GM06990 (cell line): ENCODE results near the gene AQP5.

Experiments
- DNase-seq: peaks from one replicate; pipeline ENCODE4 v3.0.0-alpha.2; 2011; ENCODE audit not compliant: insufficient read length; ENCODE audit errors: extremely low read depth
- H3K27me3 ChIP-seq: replicated peaks from 2 replicates; pipeline ENCODE4 v1.6.0; 2011; ENCODE audit warnings: low read length; ENCODE audit not compliant: control insufficient read depth, insufficient read depth
- H3K36me3 ChIP-seq: 2 replicates; pipeline ENCODE4 v1.5.1; 2011; ENCODE audit warnings: low read length; ENCODE audit not compliant: control insufficient read depth, insufficient read depth
- H3K4me3 ChIP-seq: replicated peaks from 2 replicates; pipeline ENCODE4 v1.5.1; 2011; ENCODE audit warnings: low read depth, mild to moderate bottlenecking, control low read depth, low read length
- TF ChIP-seq, protein P1 (sequence below): IDR thresholded peaks from 2 replicates; pipeline ENCODE4 v1.5.1; 2011; ENCODE audit warnings: low read length, control low read depth, mild to moderate bottlenecking, inconsistent platforms; ENCODE audit not compliant: insufficient read depth, poor library complexity, severe bottlenecking

AQP5 gene

DNA sequence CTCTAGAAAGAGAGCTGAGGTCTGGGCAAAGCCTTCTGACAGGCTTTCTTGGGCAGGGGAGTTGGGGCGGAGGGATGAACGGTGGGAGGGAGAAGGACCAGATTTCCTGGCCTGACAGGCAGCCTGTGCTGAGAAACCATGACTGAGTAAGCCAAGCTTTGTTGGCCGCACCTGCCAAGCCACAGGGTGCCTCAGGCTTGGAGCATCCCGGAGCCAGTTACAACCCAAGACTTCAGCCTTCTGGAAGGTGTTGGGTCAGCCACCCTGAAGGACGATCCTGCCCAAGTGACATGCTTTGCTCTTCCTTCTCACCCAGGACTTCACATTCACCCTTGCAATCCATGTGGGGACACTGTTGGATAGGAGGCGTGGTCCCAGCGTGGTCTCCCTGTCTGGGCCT, 32.1 kb upstream of the AQP5 start:
- H3K4me3 ChIP-seq = no peak overlapping the region
- no peaks in the 10 kb centered on the region for H3K36me3 ChIP-seq
- H3K27me3 ChIP-seq = no peaks in the 10 kb centered on the region
- TF ChIP-seq, protein P1, sequence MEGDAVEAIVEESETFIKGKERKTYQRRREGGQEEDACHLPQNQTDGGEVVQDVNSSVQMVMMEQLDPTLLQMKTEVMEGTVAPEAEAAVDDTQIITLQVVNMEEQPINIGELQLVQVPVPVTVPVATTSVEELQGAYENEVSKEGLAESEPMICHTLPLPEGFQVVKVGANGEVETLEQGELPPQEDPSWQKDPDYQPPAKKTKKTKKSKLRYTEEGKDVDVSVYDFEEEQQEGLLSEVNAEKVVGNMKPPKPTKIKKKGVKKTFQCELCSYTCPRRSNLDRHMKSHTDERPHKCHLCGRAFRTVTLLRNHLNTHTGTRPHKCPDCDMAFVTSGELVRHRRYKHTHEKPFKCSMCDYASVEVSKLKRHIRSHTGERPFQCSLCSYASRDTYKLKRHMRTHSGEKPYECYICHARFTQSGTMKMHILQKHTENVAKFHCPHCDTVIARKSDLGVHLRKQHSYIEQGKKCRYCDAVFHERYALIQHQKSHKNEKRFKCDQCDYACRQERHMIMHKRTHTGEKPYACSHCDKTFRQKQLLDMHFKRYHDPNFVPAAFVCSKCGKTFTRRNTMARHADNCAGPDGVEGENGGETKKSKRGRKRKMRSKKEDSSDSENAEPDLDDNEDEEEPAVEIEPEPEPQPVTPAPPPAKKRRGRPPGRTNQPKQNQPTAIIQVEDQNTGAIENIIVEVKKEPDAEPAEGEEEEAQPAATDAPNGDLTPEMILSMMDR = no peak
- DNase-seq = no peak

DNA sequence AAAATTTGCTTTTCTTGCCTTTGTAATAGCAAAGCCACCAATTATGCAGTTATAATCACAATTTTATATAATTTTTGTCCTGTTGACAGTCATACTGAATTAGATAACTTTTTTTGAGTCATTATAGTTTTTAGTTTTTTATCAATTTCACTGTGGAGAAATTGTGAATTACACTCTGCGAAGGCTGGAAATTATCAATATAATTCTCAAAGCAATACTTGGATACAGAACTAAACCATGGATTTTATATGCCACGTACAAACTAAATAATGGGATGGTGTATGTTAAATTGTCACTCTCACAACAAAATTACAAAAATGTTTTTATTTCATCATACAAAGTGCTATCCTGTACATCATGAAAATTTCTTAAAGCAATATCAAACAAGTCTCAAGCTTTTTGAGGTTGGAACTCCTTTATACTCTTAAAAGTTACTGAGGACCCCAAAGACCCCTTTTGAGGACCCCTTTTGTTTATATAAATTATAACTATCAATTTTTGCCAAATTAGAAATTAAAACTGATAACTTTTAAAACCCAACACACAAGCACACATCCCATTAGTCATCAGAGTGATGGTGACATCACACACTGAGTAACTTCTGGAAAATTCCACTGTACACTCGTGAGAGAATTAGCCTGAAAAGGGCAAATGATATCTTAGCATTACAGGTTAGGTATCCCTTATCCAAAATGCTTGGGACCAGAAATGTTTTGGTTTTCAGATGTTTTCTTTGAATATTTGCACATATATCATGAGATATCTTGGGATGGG, 31.0 kb upstream of the AQP5 start:
- no peak for DNase-seq
- Histone ChIP-seq H3K27me3 (no peaks in the 10 kb centered on the region), H3K36me3 (no peaks in the 10 kb centered on the region), H3K4me3 (no peak overlapping the region)
- TF ChIP-seq, protein P1 = no peak

GRCh38 chr12:49932023-49932422, 29.6 kb upstream of the AQP5 start:
- TF ChIP-seq, protein P1 = no peak
- DNase-seq = no peak
- H3K4me3 ChIP-seq = no peak overlapping the region
- no peaks in the 10 kb centered on the region for H3K27me3 ChIP-seq
- no peaks in the 10 kb centered on the region for H3K36me3 ChIP-seq

GRCh38 chr12:49932533-49933130, 29.0 kb upstream of the AQP5 start:
- no peak for DNase-seq
- no peaks in the 10 kb centered on the region for H3K36me3 ChIP-seq
- TF ChIP-seq, protein P1 = no peak
- H3K4me3 ChIP-seq = no peak overlapping the region
- H3K27me3 ChIP-seq = no peaks in the 10 kb centered on the region

DNA sequence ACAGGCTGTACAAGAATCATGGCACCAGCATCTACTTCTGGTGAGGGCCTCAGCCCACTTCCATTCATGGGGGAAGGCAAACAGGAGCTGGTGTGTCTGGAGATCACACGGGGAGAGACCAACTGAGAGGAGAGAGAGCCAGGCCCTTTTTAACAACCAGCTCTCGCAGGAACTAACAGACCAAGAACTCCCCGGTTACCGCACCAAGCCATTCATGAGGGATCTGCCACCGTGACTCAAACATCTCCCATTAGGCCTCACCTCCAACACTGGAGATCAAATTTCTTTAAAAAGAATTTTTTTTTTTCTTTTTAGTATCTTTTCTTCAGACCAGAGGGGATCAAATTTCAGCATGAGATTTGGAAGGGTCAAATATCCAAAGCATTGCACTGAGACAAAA, 27.9 kb upstream of the AQP5 start:
- Histone ChIP-seq H3K27me3 (no peaks in the 10 kb centered on the region), H3K4me3 (no peak overlapping the region), H3K36me3 (no peaks in the 10 kb centered on the region)
- no peak for DNase-seq
- TF ChIP-seq, protein P1 = no peak
